BE2C (cell line): ENCODE results near the gene ZFYVE28.

ENCODE experiments used
- DNase-seq: peaks from one replicate; pipeline ENCODE4 v3.0.0-alpha.2; 2020
- H3K27me3 ChIP-seq: fragments of 250-450 bp; sonication (Bioruptor Pico); 2 replicates; pipeline ENCODE4 v1.5.1; 2020; ENCODE audit warnings: mild to moderate bottlenecking
- H3K36me3 ChIP-seq: fragments of 250-450 bp; sonication (Bioruptor Pico); 2 replicates; pipeline ENCODE4 v1.5.1; 2020; ENCODE audit warnings: mild to moderate bottlenecking
- H3K4me1 ChIP-seq: fragments of 250-450 bp; sonication (Bioruptor Pico); 2 replicates; pipeline ENCODE4 v1.5.1; 2020
- H3K4me3 ChIP-seq: 2 replicates; pipeline ENCODE4 v1.5.1; 2011; ENCODE audit warnings: low read depth, low read length
- H3K9me3 ChIP-seq: fragments of 250-450 bp; sonication (Bioruptor Pico); 2 replicates; pipeline ENCODE4 v1.5.1; 2020
- CTCF ChIP-seq: IDR thresholded peaks from 2 replicates; pipeline ENCODE4 v1.5.1; 2012; ENCODE audit warnings: mild to moderate bottlenecking, low read depth, low read length

Gene ZFYVE28

DNA sequence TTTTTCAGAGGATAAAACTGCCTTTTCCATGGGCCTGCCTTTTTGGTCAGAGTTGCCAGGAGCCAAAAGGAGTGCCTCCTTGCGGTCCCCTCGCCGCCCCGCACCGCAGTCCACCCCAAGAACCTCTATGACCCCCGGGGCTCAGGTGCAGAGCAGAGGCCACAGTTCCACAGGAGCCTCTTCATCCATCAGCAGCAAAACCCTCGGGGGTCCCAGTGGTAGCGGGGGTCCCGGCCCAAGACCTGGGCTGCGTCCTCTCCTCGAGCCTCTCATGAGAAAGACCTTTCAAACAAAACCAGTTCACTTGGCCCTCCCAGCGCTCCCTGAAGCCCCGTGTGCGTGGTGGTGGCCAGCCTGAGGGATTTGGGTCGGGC lies 16.8 kb downstream of the ZFYVE28 start:
- H3K36me3 ChIP-seq, result no peaks in the 10 kb centered on the region
- H3K4me3 ChIP-seq, result peak overlapping the region; percentile 43
- no peaks in the 10 kb centered on the region for H3K9me3 ChIP-seq
- no peaks in the 10 kb centered on the region for H3K27me3 ChIP-seq
- H3K4me1 ChIP-seq, result 0 out of 2 replicates have a peak, but pooled peaks cover 3% of the 10 kb centered on the region
- TF ChIP-seq CTCF, result no peak
- no peak for DNase-seq

DNA sequence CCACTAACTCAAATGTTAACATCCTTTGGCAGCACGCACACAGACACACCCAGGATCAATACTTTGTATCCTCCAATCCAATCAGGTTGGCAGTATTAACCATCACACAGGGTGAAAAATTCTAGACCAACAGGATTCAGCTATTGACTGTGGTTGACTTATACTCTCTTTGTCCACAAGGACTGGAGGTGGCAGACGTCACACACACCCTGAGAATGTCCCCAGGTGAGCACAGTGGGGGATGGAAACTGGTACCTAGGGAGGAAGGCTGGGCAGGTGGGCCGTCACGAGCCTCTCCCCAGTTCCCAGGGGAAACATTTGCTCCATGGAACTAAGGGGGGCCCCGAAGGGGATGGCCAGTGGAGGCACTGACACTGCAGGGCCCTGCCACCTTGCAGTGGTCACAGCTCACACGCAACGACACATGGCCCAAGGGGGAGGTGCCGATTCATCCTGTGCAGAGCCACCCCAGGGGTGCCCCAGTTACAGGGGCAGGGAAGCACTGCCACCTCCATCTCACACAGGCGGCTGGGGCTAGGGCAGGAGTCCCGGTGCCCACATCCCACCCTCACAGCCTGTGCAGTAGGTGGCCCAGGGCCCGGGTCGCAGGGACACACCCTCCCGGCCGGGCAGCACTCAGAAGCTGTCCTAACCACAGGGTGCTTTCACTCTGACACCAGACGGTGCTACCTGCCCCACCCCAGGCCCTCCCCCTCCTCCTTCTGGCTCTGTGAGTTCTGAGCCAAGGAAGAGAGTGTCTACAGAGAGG lies 17.4 kb downstream of the ZFYVE28 start:
- no peaks in the 10 kb centered on the region for H3K9me3 ChIP-seq
- 0 out of 2 replicates have a peak, but pooled peaks cover 3% of the 10 kb centered on the region for H3K4me1 ChIP-seq
- H3K27me3 ChIP-seq, result no peaks in the 10 kb centered on the region
- no peaks in the 10 kb centered on the region for H3K36me3 ChIP-seq
- no peak overlapping the region for H3K4me3 ChIP-seq
- TF ChIP-seq CTCF, result no peak
- no peak for DNase-seq

GRCh38 chr4:2399631-2400190 lies 18.7 kb downstream of the ZFYVE28 start:
- DNase-seq, result no peak
- H3K27me3 ChIP-seq, result no peaks in the 10 kb centered on the region
- no peaks in the 10 kb centered on the region for H3K9me3 ChIP-seq
- no peak overlapping the region for H3K4me3 ChIP-seq
- 0 out of 2 replicates have a peak, but pooled peaks cover 3% of the 10 kb centered on the region for H3K4me1 ChIP-seq
- TF ChIP-seq CTCF, result no peak
- H3K36me3 ChIP-seq, result no peaks in the 10 kb centered on the region

DNA sequence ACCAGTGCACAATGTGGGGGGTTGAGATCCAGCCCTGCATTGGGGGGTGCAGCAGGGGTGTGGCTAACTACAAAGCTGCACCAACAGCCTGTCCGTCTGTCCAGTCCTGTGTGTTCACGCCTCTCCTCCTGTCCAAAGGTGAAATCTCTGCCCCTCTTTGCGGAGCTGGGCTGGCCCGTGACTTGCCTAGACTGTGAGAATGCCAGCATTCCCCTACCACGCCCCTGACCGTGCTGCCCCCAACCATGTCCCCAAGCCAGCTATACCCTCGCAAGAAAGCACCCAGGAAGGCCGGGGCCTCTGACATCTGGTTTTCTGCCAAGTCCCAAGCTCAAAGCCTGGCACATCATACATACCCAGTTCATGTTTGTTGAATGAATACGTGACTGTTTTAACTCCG lies 19.2 kb downstream of the ZFYVE28 start:
- H3K4me3 ChIP-seq, result no peak overlapping the region
- no peak for TF ChIP-seq CTCF
- DNase-seq, result no peak
- H3K36me3 ChIP-seq, result no peaks in the 10 kb centered on the region
- no peaks in the 10 kb centered on the region for H3K9me3 ChIP-seq
- 0 out of 2 replicates have a peak, but pooled peaks cover 3% of the 10 kb centered on the region for H3K4me1 ChIP-seq
- H3K27me3 ChIP-seq, result no peaks in the 10 kb centered on the region

DNA sequence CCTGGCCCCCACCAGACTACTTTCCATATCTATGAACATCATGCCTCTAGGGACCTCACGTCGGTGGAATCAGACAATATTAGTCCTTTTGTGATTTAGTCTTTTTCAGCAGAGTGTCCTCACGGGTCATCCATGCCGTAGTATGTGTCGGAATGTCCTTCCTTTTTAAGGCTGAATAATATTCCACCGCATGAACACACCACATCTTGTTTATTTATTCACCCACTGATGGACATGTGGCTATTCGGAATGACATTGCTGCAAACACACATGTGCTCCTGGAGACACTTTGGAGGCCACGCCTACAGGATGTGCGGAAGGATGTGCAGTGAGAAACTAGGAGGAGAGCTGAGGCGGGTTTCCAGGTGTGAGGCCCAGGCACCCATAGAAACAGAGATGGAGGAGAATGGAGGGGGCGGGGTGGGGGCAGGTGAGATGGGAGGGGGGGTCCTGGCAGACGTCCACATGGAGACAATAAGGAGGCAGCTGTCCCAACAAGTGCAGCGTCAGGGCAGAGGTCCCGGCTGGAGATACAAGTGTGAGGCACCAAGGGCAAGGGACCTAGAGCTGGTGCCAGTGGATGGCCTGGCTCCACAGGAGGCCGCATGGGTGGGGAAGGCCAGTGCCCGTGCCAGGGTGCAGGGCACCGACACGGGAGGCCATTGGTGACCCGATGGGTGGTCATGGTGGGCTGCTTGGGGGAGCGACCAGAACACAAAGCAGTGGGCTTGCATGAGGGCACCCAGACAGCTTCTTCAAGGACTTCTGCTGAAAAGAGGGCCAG lies 20.7 kb downstream of the ZFYVE28 start:
- no peak overlapping the region for H3K4me3 ChIP-seq
- no peak for DNase-seq

More for the DNA sequence above, 20.7 kb downstream of the ZFYVE28 start:
- Histone ChIP-seq H3K4me1 (0 out of 2 replicates have a peak, but pooled peaks cover 3% of the 10 kb centered on the region), H3K36me3 (no peaks in the 10 kb centered on the region), H3K27me3 (no peaks in the 10 kb centered on the region), H3K9me3 (no peaks in the 10 kb centered on the region)
- no peak for TF ChIP-seq CTCF
